HEK293 (cell line): ENCODE data around the gene C22orf39.

Experiments
- CTCF ChIA-PET: fragments of 350-600 bp; formaldehyde crosslinking; extraction: SDS; loops from one replicate; lab custom pipeline; 2021; ENCODE audit warnings: antibody characterized with exemption; lab: Yijun Ruan, JAX
- POLR2A ChIA-PET: fragments of 300-600 bp; formaldehyde crosslinking; extraction: SDS; loops from one replicate; lab custom pipeline; 2020; ENCODE audit warnings: antibody characterized with exemption, inconsistent platforms; lab: Yijun Ruan, JAX
- H3K27ac ChIP-seq: fragments of 200-500 bp; sonication (Bioruptor generic); 2 replicates; pipeline ENCODE4 v1.5.1; 2014; ENCODE audit warnings: low read depth, low read length, control low read depth, inconsistent platforms; ENCODE audit errors: extremely low read depth
- H3K36me3 ChIP-seq, 2 experiments: fragments of 200-500 bp in 1 of 2; sonication (Bioruptor generic) in 1 of 2; 1 replicate in 1 of 2; 2 replicates in 1 of 2; pipeline ENCODE4 v1.5.1; 2014 to 2017; ENCODE audit warnings: inconsistent platforms in 2 of 2, low read length in 2 of 2; ENCODE audit not compliant: control insufficient read depth in 2 of 2, insufficient read depth in 1 of 2
- H3K4me1 ChIP-seq: fragments of 200-500 bp; sonication (Bioruptor generic); 2 replicates; pipeline ENCODE4 v1.5.1; 2014; ENCODE audit warnings: mild to moderate bottlenecking, low read length, inconsistent platforms; ENCODE audit not compliant: control insufficient read depth, insufficient read depth
- H3K4me3 ChIP-seq: 2 replicates; pipeline ENCODE4 v1.5.1; 2011; ENCODE audit warnings: low read depth, mild to moderate bottlenecking, control low read depth, low read length, moderate library complexity
- H3K9me3 ChIP-seq: fragments of 200-500 bp; sonication (Bioruptor generic); 2 replicates; pipeline ENCODE4 v1.5.1; 2014; ENCODE audit warnings: low read depth, low read length, inconsistent platforms; ENCODE audit not compliant: control insufficient read depth, insufficient read depth
- ELK4 ChIP-seq: IDR thresholded peaks from 2 replicates; pipeline ENCODE4 v1.6.1; 2011; ENCODE audit warnings: mild to moderate bottlenecking, low read depth, low read length, borderline replicate concordance

The C22orf39 gene

GRCh38 chr22:19393704-19394103 lies 53.8 kb downstream of the C22orf39 start:
- TF ChIP-seq ELK4: no peak
- no peak overlapping the region for H3K4me3 ChIP-seq
- H3K4me1 ChIP-seq: no peaks in the 10 kb centered on the region
- ChIA-PET POLR2A (no interaction called here), CTCF (interaction anchor here (0.8 kb wide), 1 partner anchor 80 kb away, joined by 3 read pairs; no protein-coding TSS in a partner anchor)
- H3K27ac ChIP-seq: no peak overlapping the region
- H3K9me3 ChIP-seq: no peaks in the 10 kb centered on the region
- peaks cover 11 to 94% of the 10 kb centered on the region in 2 experiments; a peak in 2 of 3 replicates for H3K36me3 ChIP-seq
